Calu3 (cell line): Measurements from ENCODE around the gene KREMEN2. TPM values are rescaled to one million over a fixed set of nuclear protein-coding genes. Genes with fewer than 3 reads are reported as not detected.
A peak's percentile ranks its signal among the peaks of the same experiment; 100 is the strongest.

ENCODE experiments used
- BruUV-seq: library from RNA; stranded (reverse); fragments of 400-500 nt; replicated peaks from 2 replicates; lab custom pipeline; 2021; lab: Mats Ljungman, UMichigan
- CTCF ChIA-PET: fragments of 300-600 bp; sonication (Branson Sonifier 250); formaldehyde crosslinking; loops from one replicate; lab custom pipeline; 2022; ENCODE audit warnings: antibody characterized with exemption; lab: Charles Lee
- DNase-seq: peaks from one replicate; pipeline ENCODE4 v3.0.0; 2022
- H3K27ac Mint-ChIP-seq: one replicate; pipeline ENCODE4 v1.8.0; 2022; ENCODE audit warnings: mixed read lengths; ENCODE audit not compliant: unreplicated experiment
- H3K27me3 Mint-ChIP-seq: one replicate; pipeline ENCODE4 v1.8.0; 2022; ENCODE audit warnings: mixed read lengths; ENCODE audit not compliant: unreplicated experiment
- H3K36me3 Mint-ChIP-seq: one replicate; pipeline ENCODE4 v1.8.0; 2022; ENCODE audit warnings: mild to moderate bottlenecking, moderate library complexity, mixed read lengths; ENCODE audit not compliant: insufficient read depth, unreplicated experiment
- H3K4me1 Mint-ChIP-seq: one replicate; pipeline ENCODE4 v1.8.0; 2022; ENCODE audit warnings: mild to moderate bottlenecking, low read depth, mixed read lengths; ENCODE audit not compliant: unreplicated experiment
- H3K4me3 Mint-ChIP-seq: one replicate; pipeline ENCODE4 v1.8.0; 2022; ENCODE audit warnings: mild to moderate bottlenecking, low read depth, moderate library complexity, mixed read lengths; ENCODE audit not compliant: unreplicated experiment
- H3K9me3 Mint-ChIP-seq: one replicate; pipeline ENCODE4 v1.8.0; 2022; ENCODE audit warnings: low read depth, mixed read lengths; ENCODE audit not compliant: unreplicated experiment
- intact Hi-C: fragments of 100-400 bp; cut with micrococcal nuclease; formaldehyde crosslinking; loops from one replicate; pipeline ENCODE4 v1.10.0; 2022; ENCODE audit not compliant: unreplicated experiment
- total RNA-seq: library from RNA; stranded (reverse); gene quantifications from 2 replicates; pipeline ENCODE4 v1.2.3, GENCODE V29; 2022
- TF ChIP-seq, protein P1 (sequence below): fragments of 200-600 bp; IDR thresholded peaks from one replicate; pipeline ENCODE4 v1.8.0; 2022; ENCODE audit warnings: antibody characterized with exemption; ENCODE audit not compliant: unreplicated experiment

The KREMEN2 gene
- total RNA-seq, 1 experiment from 2014 or later, result not detected

- intact Hi-C loops, result no loop called here
- Mint-ChIP-seq H3K4me1 (peaks cover 15% of the 10 kb centered on the region), H3K4me3 (no peak overlapping the region), H3K36me3 (peaks cover 16% of the 10 kb centered on the region), H3K27me3 (no peaks in the 10 kb centered on the region), H3K9me3 (no peaks in the 10 kb centered on the region), H3K27ac (no peak overlapping the region)
- TF ChIP-seq, protein P1, sequence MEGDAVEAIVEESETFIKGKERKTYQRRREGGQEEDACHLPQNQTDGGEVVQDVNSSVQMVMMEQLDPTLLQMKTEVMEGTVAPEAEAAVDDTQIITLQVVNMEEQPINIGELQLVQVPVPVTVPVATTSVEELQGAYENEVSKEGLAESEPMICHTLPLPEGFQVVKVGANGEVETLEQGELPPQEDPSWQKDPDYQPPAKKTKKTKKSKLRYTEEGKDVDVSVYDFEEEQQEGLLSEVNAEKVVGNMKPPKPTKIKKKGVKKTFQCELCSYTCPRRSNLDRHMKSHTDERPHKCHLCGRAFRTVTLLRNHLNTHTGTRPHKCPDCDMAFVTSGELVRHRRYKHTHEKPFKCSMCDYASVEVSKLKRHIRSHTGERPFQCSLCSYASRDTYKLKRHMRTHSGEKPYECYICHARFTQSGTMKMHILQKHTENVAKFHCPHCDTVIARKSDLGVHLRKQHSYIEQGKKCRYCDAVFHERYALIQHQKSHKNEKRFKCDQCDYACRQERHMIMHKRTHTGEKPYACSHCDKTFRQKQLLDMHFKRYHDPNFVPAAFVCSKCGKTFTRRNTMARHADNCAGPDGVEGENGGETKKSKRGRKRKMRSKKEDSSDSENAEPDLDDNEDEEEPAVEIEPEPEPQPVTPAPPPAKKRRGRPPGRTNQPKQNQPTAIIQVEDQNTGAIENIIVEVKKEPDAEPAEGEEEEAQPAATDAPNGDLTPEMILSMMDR, result no peak
- no TSS peak for BruUV-seq
- no peak for DNase-seq
- CTCF ChIA-PET, result no interaction called here
These were observed 40.6 kb upstream of the KREMEN2 start for GRCh38 chr16:2923481-2923880.

DNA sequence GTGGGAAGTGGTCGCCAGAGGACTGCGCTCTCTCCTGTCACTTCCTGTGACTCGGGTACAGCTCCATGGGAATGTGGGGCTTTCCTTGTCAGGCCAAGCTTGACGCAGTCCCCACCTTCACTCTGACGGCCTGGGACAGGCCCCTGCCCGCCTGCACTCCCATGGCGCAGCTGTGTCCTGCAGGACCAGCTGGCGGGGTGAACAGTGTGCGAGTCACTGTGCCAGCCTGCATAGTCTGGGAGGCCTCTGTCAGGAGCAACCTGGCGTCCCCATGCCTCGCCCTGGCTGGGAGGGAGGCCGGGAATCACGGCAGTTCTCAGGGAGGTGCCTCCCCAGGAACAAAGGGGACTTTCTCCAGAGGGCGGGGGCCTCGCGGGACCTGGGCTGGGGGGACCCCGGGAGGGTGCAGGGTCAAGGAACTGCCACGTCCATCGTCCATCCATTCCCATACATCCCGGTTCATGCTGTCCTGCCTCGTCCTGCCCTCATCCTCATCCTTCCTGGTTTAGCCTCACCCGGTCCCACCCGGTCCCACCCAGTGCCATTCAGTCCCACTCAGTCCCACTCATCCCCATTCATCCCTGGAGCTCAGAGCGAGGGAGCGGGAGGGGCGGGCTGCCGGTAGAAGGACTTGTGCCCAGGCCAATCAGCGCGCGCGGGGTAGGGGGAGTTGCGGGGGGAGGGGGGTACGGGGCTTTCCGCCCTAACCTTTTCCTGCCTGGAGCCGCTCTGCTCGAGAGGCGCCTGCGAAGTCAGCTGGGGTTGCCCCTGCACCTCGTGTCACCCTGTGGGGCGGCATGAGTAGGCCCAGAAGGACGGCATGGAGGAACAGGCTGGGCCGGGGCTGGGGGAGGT, 38.9 kb upstream of the KREMEN2 start:
- no TSS peak for BruUV-seq
- CTCF ChIA-PET, result no interaction called here
- no peak overlapping the region for H3K4me3 Mint-ChIP-seq
- no peak for DNase-seq
- intact Hi-C loops, result no loop called here
- peaks cover 8% of the 10 kb centered on the region for H3K36me3 Mint-ChIP-seq
- H3K27ac Mint-ChIP-seq, result no peak overlapping the region
- H3K4me1 Mint-ChIP-seq, result peaks cover 15% of the 10 kb centered on the region
- H3K27me3 Mint-ChIP-seq, result no peaks in the 10 kb centered on the region
- TF ChIP-seq, protein P1, result no peak
- no peaks in the 10 kb centered on the region for H3K9me3 Mint-ChIP-seq

DNA sequence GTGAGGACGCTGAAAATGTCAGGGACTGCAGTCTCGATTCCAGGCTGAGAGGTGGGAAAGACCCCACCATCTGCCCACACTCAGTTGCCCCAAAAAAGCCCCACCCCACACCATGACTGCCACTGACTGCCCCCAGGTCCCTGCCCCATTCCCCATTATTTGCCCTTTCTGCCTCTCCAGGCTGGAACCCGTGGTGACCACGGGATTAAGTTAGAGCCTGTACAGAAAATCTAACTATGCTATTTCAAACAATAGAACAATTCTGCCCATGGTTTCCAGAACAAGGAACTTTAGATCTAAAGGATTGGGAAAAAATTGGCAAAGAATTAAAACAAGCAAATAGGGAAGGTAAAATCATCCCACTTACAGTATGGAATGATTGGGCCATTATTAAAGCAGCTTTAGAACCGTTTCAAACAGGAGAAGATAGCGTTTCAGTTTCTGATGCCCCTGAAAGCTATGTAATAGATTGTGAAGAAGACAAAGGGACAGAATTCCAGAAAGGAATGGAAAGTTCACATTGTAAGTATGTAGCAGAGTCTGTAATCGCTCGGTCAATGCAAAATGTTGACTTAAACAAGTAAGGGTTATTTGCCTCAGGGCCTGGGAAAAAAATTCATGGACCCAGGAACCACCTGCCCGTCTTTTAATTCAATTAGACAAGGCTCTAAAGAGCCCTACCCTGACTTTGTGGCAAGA, 38.0 kb upstream of the KREMEN2 start:
- no peaks in the 10 kb centered on the region for H3K9me3 Mint-ChIP-seq
- peak overlapping the region; percentile 14 for H3K4me3 Mint-ChIP-seq
- peaks cover 15% of the 10 kb centered on the region for H3K4me1 Mint-ChIP-seq
- H3K36me3 Mint-ChIP-seq, result peaks cover 8% of the 10 kb centered on the region
- intact Hi-C loops, result no loop called here
- DNase-seq, result no peak
- no peaks in the 10 kb centered on the region for H3K27me3 Mint-ChIP-seq
- TF ChIP-seq, protein P1, result no peak
- H3K27ac Mint-ChIP-seq, result no peak overlapping the region
- BruUV-seq, result no TSS peak
- CTCF ChIA-PET, result interaction anchor here (0.6 to 1.8 kb wide), 6 partner anchors 15 to 481 kb away, joined by 3 to 8 read pairs (median 7); partner anchors contain the start of gene FLYWCH1

DNA sequence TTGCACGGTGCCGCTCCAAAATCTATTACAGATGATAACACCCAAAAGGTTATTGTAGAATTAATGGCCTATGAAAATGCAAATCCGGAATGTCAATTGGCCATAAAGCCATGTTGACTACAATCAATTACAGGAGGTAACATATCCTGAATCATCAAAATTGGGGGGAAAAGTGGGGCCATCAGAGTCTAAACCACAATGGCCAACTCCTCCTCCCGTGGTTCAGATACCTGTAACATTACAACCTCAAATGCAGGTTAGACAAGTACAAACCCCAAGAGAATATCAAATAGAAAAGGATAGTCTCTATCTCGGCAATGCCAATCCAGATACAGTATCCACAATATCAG, 37.5 kb upstream of the KREMEN2 start:
- CTCF ChIA-PET, result interaction anchor here (0.6 to 1.8 kb wide), 8 partner anchors 12 to 482 kb away, joined by 3 to 8 read pairs (median 6); partner anchors contain the start of genes FLYWCH1 and FLYWCH2
- Mint-ChIP-seq H3K4me3 (peak overlapping the region; percentile 14), H3K9me3 (no peaks in the 10 kb centered on the region), H3K36me3 (peaks cover 8% of the 10 kb centered on the region), H3K27me3 (no peaks in the 10 kb centered on the region), H3K4me1 (peaks cover 15% of the 10 kb centered on the region), H3K27ac (peak overlapping the region; percentile 47)
- DNase-seq, result no peak
- TF ChIP-seq, protein P1, result no peak
- BruUV-seq, result no TSS peak
- intact Hi-C loops, result no loop called here
